ENCODE results near the gene NIBAN1.

DNA sequence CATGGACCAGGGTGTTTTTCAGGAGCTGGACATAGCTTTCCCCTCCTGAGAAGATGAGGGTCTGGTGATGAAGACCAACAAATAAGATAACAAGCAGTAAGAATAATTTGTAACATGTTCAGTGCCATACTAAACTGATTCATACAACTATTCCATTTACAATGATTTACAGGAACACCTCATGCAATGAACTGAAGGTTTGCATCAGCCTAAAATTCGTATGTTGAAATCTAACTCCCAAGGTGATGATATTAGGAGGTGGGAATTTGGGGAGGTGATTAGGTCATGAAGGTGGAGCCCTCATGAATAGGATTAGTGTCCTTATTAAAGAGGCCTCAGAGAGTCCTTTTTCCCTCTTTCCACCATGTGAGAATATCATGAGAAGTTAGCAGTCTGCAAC, 15.9 kb upstream of the NIBAN1 start:
- TF ChIP-seq, protein P1, sequence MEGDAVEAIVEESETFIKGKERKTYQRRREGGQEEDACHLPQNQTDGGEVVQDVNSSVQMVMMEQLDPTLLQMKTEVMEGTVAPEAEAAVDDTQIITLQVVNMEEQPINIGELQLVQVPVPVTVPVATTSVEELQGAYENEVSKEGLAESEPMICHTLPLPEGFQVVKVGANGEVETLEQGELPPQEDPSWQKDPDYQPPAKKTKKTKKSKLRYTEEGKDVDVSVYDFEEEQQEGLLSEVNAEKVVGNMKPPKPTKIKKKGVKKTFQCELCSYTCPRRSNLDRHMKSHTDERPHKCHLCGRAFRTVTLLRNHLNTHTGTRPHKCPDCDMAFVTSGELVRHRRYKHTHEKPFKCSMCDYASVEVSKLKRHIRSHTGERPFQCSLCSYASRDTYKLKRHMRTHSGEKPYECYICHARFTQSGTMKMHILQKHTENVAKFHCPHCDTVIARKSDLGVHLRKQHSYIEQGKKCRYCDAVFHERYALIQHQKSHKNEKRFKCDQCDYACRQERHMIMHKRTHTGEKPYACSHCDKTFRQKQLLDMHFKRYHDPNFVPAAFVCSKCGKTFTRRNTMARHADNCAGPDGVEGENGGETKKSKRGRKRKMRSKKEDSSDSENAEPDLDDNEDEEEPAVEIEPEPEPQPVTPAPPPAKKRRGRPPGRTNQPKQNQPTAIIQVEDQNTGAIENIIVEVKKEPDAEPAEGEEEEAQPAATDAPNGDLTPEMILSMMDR (conservative IDR thresholded peaks at IDR 0.05): no peak
- TF ChIP-seq ZFX (IDR thresholded peaks at IDR 0.05): no peak

Data from C4-2B (cell line).